ENCODE results near the gene TRIO.

TRIO gene

DNA sequence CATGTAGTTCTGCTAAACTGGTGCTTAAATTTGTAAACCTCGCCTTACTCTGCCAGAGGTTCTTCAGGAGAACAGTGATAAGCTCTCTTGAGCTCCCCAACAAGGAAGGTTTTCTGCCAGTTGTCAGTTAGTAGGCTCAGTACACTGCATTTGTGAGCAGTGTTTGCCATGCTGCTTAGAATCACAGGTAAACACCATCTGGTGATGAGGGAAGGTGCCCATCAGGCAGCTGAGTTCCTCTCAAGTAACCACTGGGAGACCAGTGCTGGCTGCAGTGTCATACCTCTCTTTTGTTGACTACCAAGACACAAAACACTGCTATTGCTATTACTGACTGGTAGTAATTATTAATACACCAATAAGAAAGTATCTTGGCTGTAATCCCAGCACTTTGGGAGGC is 252.3 kb downstream of the TRIO start:
- no peak for DNase-seq (ENCODE audit: low spot score)

DNA sequence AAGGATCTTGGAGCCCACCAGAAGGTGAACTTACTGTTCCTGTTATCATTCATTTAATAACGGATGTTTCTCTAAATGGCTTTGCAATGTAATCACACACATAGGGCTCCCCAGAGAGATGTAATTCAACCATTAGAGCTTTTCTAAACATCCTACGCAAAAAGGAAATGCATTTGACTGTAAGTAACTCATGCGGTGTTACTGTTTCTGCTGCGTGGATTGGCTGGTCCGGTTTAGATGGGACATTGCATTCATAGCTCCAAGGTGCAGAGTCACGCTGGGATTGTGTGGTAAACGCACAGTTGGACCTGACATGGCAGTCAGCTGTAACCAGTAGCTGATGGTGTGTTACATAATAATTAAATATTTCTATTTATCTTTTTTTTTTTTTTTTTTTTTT is 252.9 kb downstream of the TRIO start:
- no peak for DNase-seq (ENCODE audit: low spot score)

DNA sequence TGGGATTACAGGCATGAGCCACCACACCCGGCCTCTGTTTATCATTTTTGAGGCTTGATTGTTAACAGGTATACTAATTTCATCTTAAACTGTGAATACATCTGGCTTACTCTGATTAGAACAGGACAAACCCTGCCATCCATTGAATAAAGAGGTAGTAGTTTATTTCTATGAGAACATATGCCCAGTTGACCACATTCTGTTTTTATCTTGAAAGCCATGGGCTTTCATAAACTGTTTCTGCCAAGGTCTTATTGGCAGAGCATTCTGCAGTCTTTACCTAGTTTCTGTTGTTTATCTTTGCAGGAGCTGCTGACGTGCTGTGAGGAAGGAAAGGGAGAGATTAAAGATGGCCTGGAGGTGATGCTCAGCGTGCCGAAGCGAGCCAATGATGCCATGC is 253.6 kb downstream of the TRIO start:
- DNase-seq (ENCODE audit: low spot score) = no peak

DNA sequence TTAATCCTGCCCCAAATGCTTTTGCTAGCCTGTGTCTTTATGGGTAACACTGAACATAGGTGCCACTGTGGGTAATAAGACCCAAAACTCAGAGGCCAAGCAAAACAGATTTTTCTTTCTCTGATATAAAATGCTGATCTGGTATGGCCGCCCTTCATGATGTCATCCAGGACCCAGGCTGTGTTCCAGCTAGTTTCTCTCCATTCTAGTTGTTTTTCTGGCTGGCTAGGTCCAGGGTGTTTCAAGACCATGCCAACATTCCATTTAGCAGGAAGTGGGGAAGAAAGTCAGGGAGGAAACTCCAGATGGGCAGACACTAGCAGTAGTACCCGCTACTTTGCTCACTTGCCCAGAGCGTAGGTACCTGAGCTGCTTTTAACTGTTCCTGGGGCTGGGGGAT is 254.6 kb downstream of the TRIO start:
- DNase-seq (ENCODE audit: low spot score) = no peak

DNA sequence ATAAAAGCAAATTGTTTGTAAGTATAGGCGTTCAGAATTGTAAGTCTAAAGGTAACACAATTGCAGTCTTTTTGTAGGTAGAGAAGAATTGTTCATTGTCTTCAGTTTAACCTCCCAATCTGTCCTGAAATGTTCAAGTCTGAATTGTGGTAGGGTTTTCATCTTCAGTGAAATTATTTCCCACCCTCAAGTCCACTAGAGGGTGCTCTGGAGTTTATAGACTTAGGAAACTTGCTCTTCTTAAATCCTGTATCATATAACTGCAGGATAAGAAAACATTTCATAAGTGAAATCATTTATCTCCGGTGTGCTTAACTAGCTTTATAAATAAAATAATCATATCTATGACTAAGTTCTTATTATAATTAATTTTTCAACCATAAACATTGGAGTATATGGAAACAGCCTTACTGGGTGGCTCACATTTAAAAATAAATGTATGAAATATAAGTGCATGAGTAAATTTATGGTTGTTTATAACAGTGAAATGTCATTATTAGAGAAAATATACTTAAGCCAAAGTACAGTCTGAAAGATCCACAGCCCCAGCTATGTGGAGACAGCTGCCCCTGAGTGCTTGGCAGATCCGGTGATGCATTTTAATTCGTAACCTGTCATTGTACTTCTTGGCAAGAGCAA is 256.0 kb downstream of the TRIO start:
- peak; percentile 40 for DNase-seq (ENCODE audit: low spot score)

DNA sequence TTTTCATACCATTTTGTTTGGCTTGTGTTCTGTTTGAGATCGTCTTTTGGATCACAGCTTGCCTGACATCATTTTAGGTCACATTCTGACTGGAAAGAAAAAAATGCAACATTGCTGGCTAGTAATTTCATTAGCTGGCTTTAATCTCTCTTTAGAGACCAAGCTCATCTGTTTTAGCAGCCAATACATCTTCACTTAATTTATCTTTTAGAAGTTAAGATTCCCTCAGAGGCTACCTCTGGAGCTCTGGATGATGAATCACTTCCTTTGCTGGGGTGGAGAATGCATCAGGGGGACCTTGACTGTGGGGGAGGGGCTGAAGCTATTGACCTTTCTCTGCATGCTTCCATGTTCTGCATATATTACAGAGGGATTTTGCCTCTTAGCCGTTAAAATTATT is 256.9 kb downstream of the TRIO start:
- DNase-seq (ENCODE audit: low spot score) = no peak

DNA sequence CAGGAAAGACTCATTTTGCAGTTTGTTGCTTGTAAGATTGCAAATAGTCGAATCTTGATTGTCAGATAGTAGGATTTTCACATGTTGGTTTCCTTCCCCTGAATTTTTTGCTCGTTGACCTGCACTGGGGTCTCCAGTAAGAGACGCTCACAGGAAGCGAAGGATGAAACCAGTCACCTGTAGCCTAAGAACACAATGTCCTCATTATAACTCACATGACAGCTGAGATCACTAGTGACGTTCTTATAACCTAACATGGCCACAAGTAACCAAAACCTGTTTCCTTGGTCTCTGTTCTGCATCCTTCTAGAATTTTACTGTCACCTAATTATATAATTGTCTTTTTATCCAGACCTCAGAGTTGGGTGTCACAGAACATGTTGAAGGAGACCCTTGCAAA is 257.5 kb downstream of the TRIO start:
- no peak for DNase-seq (ENCODE audit: low spot score)

DNA sequence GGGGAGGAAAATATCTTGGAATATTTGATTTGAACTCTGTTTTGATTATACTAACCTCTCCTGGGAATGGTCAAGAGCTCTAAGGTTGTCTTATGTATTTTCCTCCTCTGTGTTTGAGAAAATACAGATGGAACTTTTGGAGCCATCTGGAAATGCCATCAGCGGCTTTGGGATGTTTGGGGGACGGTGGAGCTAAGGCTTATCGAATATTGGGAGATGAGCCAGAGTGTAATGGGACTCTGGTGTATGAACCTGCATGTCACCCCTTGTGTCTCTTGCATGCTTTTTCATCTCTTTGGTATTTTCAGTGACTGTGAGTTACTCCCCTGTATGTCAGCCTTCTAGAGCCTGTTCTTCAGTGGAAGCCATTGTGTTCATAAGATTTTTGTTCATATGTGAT is 258.5 kb downstream of the TRIO start:
- no peak for DNase-seq (ENCODE audit: low spot score)

DNA sequence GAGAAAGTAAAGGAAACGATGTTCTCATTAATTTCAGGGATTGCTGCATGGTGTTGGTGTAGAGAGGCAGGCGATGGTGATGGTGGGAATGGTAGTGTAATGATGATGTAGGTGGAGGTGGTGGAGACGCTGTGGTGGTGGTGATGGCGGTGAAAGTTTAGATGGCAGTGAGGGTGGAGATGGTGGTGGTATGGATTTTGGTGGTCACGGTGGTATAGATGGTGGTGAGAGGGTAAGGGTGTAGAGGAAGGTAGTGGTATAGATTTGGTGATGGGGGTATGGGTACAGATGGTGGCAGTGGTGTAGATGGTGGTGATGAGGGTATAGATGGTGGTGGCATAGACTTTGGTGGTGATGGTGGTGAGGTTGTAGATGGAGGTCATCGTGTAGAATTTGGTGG is 259.3 kb downstream of the TRIO start:
- no peak for DNase-seq (ENCODE audit: low spot score)

DNA sequence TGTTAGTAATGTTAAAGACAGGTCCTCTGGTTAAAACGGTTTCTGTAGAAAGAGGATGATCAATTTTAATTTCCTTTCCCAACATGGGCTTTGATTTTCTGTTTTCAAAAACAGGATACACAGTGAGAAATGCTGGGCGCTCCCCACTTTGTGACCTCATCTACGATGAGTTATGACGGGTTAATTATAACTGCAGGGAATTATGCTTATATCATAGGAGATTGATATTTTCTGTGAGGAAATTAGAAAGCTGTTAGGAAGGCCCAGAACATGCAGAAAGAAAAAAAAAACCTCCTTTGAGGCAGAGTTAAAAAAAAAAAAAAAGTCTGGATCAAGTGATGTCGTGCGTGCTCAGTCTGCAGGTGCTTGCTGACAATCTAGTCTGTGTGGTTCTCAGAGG is 261.6 kb downstream of the TRIO start:
- DNase-seq (ENCODE audit: low spot score) = no peak

DNA sequence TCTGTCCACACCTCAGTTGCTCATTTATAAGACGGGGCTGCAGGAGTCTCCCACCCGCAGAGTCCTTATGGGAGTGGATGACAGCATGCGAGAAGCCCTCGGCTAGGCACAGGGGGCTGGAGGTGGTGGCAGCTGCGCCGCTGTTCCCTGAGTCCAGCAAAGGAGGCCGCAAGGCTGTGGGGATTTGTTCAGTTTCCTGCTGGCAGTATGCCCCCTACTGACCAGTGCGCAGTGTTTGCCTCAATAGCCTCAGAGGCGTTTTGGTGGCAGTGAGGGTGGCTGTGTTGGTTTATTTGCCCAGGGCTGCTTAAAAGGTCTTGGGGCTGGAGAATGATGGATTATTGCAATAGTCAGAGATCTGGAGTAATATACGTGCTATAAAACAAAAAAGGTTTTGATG is 262.1 kb downstream of the TRIO start:
- DNase-seq (ENCODE audit: low spot score) = no peak

DNA sequence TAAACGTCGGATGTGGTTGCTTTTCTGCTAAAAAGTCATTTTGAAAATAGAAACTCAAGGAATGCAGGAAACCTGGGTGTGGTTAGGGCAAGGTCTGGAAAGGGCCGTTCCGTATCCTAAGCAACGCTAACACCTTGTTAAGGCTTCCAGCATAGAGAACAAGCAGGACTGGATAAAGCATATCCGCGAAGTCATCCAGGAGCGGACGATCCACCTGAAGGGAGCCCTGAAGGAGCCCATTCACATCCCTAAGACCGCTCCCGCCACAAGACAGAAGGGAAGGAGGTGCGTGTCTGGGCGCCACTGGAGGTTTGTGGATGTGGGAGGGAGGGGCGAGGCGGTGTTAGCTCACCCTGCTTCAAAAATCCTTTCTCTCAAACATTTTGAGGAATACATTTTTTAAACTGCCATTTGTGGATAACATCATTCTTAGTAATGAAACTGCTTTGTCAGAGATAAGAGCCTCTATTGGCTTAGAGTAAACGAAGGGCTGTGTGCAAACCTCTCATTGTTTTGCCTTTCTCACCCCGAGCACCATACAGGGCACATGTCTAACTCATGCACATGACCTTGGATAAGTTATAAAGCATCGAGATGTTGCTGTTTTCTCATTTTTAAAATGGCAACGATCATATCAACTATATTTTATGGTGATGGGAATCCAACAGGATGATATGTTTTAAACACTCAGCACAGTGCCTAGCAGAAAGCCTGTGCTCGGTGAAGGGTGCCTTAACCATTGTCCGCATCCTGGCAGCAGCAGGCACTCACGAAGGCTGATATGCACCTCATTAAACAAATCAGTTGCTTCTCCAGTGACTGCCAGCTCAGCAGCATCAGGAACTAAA is 262.8 kb downstream of the TRIO start:
- no peak for DNase-seq (ENCODE audit: low spot score)

DNA sequence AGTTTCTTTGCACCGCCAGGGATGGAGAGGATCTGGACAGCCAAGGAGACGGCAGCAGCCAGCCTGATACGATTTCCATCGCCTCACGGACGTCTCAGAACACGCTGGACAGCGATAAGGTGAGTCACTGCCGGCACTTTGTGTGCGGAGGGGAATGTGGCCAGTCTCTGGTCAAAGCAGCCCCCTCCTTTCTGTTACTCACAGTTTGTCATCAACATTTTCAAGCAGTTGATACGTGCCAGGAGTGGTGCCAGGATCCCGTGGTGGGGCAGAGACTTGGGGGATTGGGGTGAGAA is 263.4 kb downstream of the TRIO start:
- no peak for DNase-seq (ENCODE audit: low spot score)

DNA sequence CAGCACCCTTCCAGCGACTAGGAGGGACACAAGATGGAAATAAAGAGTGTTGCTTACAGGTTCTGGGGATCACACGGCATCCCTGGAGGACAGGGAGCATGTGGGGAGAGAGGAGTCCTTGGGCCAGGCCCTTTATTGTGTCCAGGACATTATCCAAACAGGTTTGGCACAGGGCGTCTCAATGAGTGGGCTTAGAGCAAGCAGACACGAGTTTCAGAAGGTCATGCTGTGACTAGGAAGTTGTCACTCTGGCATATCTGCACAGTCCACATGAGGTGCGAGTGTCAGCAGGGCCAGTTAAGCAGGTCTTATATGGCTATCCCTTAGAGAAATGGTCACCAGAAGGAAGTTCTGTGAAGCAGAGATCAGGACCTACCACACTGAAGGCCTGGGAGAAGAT is 263.9 kb downstream of the TRIO start:
- no peak for DNase-seq (ENCODE audit: low spot score)

DNA sequence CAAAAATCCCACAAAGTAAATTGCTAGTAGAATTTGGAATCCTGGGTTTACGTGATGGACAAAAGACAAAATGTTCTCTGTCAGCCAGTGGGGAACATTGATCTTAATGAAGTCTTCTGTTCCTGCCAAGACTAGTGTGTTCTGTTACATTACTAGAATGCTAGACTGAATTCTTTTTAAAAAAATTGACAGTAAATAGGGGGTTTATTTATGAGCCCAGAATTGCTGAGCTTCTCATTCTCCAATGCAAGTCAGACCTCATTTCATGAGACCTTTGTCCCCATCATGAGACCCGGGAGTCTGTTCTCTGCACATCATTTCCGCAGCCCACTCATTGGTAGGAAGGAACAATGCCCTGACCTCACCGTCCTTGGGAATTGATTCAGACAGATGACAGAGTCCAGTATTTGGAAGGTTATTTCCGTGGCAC is 264.6 kb downstream of the TRIO start:
- no peak for DNase-seq (ENCODE audit: low spot score)

DNA sequence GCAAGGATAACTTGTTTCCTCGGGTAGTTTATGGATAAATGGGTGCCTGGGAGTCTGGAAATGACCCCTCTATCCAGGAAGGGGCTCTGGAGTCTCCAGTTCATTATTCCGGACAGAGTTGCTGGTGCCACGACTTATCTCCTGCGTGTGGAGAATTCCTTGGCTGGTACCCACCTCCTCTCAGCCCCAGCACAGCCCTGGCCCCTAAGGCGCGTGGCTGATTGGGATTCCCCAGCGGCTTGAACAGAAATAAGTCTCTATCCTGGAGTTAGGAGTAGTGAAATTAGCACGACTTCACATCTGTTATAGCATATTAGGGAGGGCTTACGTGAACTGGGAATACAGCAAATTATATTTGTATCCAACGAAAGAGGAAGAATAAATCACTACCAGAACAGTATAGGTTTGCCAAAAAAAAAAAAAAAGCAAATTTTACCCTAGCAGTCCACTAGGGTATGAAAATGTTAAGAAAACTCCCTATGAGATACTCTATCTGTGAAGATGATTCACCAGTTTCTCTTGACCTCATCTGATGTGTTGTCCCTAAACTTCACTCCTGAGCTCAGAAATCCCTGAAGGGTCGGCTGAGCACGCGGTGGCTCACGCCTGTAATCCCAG is 265.9 kb downstream of the TRIO start:
- DNase-seq (ENCODE audit: low spot score) = no peak

DNA sequence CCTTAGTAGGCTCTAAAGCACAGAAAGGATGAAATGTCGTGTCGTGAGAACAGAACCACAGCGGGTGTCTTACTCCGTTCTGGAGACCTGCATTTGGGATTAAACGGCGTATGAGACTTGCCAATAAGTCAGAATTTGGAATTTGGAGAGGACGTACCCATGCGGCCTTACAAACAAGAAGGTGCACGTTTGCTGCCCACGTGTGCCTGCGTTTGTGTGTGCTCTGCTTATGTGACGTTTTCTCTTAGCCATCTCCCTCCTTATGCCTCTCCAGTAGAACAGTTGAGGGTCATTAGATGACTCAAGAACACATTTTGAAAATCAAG is 266.9 kb downstream of the TRIO start:
- no peak for DNase-seq (ENCODE audit: low spot score)

DNA sequence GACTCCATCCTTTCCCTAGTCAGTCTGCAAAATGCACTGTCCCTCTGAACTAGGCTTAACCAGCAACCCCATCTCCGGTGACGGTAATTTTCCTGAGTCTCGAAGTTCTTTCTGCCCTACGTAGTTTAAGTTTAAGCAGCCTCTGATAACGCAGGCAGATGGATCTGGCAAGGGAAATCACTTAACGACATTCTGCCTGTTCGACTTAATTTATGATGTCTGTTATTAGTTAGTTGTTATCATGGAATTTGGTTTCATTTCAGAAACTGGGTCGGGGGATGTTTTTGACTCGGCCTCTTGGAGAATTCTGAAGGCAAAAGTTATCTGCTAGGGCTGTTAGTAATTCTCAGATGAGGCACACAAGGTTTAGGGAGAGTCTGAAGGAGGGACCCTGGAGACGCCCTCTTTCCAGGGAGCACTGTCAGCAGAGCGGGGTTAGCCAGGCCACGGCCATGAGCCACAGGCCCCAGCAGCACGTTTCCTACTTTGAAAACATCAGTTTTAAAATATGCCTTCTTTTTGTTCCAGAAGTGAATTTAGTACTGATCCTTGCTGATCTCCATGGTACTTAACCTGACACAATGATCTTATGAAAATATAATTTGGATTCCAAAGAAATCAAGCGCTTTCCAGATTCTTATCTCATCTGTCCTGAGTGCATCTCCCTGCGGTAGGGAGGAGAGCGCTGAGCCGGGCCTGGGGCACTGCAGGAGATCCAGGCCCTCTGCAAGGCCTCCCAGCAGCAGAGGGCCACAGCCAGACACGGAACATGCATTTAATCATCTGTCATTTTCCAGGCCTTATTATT is 267.5 kb downstream of the TRIO start:
- no peak for DNase-seq (ENCODE audit: low spot score)

DNA sequence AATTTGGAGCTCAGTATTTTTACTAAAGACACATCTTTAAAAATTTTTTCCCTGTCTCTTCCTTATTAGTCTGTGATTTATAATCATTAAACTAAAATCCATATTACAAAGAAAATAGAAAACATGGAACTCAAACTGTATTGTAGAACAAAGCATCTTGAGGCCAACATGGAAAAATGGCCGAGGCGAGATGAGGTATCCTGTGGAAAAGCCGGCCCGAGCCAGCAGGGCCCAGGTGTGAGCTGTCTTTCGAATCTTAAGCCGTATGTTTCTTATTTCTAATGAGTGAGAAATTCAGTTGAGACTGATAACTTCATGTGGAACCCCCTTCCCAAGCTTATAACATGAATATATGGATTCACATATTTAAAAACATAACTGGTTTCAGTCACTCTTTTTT is 268.1 kb downstream of the TRIO start:
- no peak for DNase-seq (ENCODE audit: low spot score)

DNA sequence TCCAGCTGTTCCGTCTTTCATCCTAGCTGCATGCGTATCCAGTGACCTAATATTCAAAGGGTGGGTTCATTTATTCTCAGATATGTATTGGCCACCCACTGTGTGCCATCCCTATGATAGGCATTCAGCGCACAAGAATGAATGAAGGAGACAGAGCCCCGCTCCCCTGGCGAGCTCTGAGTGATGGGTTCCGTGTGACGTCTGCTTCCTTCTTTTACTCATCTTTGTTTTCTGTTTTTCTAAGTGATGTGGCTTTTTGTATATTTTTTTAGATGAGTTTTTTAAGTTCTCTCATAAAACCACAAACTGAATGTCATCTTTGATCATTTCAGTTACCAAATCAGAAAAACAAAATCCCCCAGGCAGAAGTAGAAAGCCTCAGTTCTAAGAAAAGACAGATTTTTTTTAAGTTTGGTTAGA is 270.2 kb downstream of the TRIO start:
- DNase-seq (ENCODE audit: low spot score) = peak; percentile 33

DNA sequence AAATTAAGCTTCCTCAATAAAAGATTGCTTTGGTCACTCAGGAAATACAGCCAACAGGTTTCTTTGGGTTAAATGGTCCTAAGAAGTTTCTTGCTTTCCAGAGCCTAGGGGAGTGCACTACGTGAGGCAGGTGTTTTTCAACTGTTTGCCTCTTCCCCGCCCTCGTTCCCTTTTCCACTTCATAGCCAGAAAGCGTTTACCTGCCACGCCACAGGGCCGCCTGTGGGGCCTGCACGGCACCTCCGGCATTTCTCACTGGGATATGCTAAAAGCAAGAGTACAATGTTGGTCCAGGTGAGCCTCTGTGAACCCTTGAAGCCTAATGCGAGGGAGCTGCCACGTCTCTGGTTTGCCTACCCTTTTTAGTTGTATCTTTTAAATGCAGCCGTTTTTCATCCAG is 270.9 kb downstream of the TRIO start:
- DNase-seq (ENCODE audit: low spot score) = peak; percentile 12

DNA sequence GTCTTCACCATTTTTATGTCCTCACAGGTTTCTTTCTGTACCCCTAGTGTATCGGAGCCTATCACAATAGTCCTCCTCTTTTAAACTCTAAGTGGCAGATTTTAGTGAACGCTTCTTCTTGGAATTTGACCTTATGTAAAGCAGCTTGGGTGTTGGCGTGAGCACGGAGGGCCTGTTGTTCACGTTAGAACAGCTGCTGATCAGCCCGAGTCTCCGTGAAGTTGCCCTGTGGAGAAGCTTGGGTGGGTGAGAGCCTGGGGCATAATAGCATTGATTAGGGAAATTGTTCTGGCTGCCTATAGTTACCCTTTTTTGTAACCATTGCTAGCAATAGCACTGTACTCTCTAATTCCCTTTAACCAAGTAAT is 271.5 kb downstream of the TRIO start:
- DNase-seq (ENCODE audit: low spot score) = no peak
